Activated naive CD4-positive, alpha-beta T cell (primary cell): ENCODE data around the gene CDC42BPA.
"Not testable (repeated sequence)": the region's sequence is repeated elsewhere in the genome, so short reads cannot be mapped to it uniquely, and the experiment has no call there.

ENCODE experiments used
- DNase-seq, 4 experiments: peaks; one replicate each; lab custom pipeline; 2025; lab: John Stamatoyannopoulos, UW

Gene CDC42BPA

DNA sequence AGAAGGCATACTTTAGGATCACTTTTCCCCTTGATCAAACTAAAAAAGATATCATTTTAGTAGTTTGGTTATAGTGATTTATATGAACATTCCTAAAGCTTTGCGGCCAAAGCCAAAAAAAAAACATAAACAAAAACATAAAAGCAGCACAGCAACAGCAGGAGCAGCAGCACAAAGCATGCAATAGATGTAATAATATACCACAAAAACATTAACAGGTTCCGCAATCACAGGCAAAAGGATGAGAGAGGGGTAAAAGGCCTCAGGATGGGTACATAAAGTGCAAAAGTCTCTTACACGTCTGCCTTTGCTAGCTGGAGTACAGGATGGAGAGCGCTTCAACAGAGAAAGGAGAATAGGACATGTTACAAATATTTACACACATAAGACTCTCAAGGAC, 259.2 kb downstream of the CDC42BPA start:
- DNase-seq: no peak

DNA sequence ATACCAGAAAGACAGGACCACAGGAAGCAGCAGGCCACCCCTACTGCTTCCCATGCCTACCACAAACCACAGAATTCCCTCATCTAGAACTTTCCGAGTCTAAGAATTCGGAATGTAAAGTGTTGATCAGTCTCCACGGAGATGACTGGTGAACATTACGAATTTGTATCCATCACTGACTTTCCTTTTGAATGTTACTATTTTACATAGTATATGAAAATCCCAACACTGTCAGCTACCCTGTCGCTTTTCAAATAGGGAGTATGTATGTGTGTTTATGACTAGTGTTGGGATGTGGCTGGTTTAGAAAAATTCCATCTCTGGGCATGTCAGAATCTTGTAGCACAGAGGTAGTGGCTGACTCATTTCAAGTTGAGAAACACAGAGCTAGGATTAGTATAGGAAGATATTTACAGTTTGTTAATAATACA, 260.0 kb downstream of the CDC42BPA start:
- DNase-seq: no peak

DNA sequence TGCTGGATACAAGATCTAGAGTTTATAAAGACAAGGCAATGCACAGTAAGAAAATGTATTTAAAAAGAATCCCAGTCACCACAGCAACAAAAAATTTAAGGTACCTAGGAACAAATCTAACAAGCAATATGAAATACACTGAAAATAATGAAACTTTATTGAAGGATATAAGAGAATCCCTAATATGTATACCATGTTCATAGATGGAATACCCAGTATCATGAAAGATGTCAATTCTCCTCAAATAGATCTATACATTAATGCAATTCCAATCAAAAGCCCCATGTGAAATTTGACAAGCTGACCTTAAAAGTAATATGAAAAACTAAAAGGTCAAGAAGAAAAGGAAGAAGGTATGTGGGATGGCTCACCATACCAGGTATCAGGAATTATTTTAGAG, 269.0 kb downstream of the CDC42BPA start:
- no peak for DNase-seq

DNA sequence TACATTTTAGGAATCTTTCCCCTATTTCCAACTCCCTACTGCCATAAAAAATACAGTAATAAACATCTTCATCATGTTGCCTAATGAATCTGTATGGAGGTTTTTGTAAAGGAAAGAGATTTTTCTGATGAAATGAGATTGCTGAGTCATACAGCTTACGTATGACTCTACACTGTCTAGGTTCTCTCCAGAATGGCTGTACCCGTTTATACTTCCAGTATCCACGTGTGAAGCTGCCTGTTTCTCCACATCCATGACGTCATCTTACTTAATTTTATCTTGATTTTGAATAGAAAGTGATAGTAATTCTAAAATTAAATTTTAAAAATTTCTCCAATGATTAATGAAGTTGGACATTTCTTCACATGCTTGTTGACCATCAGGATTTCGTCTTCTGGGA, 274.5 kb downstream of the CDC42BPA start:
- no peak for DNase-seq

DNA sequence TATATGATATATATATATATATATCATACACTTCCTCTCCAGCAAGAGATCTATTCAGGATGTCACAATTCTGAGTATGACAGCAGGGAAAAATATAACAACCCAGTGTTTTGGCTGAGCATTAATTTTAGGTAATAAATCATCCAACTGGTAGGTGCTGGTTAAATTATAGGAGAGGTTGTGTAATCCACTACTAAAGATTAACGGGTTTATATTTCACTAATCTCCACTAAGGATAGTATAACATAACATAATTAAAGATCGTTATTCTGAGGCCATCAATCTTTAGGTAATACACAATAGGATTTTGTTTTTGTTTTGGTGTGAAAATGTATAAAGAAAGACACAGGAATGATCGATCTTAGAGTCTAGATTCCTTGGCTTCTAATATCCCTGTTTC, 276.0 kb downstream of the CDC42BPA start:
- DNase-seq: no peak

DNA sequence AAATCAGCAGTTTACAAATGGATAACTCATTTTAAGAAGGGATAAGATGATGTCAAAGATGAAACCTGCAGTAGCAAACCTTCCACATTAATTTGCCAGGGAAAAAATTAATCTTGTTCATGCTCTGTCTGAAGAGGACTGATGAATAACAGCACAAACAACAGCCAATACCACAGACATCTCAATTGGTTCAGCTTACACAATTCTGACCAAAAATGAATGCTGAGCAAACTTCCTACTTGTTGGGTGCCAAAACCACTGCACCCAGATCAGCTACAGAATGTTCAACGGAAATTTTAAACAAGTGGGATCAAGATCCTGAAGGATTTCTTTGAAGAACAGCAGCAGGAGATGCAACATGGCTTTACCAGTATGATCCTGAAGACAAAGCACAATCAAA, 279.9 kb downstream of the CDC42BPA start:
- no peak for DNase-seq

DNA sequence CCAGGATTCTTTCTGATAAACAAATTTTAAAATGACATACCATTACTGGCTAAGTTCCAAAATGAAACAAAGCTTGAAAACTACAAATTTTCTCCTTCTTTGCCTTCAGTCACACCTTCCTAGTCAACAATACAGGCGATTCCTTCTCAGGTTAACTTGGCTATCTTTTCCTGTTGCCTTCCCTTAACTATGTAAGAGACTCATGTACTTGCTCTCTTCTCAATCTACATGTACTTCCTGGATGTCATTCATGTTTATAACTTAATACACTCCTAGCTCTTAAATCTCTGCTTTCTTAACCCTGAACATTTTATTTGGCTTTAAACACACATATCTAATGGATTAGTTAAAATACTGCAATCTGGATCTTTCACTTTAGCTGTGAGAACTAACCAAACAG, 281.2 kb downstream of the CDC42BPA start:
- no peak for DNase-seq

DNA sequence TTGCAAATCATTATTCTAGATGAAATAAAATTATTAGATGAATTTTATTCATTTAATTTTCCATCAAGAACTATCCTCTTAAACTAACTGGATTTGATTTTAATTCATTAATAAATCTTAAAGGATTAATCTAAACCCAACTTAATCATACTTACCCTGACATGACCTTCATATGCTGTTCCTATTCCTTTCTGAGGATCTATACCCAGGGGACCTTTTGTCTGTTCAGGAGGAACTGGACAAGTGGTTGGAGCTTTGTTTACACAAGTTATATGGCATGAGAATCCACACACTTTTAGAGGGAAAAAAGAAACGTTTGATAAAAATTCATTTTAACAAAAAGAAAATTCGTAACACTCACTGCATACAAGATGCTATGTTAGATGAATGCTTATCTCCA, 283.0 kb downstream of the CDC42BPA start:
- DNase-seq: no peak

DNA sequence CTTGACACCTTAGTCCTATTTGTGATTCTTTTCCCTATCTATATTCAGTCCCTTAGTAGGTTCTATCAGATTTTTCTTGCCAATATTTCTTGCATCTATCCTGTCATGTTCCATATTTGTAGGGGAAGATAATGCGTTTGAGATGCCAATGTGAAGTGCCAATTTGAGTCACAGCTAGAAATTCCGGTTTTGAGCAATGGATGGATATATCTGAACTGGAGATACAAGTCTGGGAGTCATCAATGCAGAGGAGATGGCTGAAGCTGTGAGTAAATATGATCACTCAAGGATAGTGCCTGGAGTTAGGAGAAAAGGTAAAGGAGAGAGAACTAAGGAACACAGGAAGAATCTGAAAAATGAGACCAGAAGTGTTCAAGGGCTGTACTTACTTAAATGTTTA, 284.4 kb downstream of the CDC42BPA start:
- no peak for DNase-seq

DNA sequence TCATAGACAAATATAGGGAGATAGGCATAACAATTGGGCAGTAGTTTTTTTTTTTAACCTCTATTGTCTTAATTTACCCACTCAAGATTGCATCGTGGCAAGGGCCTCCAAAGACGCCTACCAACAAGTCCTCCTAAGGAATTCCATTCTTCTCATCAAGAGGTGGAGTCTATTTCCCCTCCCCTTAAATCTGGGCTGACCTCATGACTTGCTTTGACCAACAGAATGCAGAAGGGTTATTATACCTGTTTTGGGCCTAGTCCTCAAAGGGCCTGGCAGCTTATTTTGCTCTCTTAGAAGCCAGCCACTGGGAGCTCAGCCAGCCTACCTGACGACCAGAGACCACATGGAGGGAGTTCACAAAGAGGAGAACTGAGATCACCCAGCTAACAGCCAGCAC, 285.9 kb downstream of the CDC42BPA start:
- DNase-seq: no peak

DNA sequence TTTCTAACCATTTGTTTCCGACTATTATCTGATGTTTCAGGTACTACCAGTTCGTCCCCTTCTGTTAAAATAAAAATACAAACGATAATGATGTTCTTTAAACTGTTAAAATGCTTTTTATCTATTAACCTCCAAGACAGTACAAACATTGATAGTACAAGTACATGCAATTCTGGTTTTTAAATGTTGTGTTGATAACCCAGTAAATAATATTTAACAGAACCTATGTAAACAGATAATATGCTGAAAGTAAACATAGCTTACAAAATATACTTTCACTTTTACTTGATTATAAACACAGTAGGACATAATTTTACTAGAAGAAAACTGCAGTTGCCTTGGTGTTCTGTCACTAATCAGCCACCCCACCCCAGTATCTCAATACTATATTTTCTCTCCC, 301.3 kb downstream of the CDC42BPA start:
- no peak for DNase-seq

DNA sequence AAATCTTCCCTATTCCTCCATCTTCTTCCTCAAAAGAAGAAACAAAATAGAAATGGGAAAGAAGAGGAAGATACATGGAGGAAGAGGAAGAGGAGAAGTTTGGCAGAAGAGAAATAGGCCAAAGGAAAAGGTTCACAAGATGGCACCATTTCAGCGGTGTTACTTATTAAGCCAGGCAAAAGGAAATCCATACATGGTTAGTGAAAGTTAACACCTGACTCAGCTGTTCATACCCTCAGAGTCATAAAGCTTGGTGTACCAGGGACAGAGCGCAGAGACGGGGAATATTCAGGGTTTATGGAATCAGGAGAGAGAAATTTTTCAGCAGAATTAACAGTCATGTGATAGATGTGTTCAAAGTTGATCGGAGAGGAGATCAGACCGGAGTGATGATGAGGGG, 307.6 kb downstream of the CDC42BPA start:
- DNase-seq: no peak

DNA sequence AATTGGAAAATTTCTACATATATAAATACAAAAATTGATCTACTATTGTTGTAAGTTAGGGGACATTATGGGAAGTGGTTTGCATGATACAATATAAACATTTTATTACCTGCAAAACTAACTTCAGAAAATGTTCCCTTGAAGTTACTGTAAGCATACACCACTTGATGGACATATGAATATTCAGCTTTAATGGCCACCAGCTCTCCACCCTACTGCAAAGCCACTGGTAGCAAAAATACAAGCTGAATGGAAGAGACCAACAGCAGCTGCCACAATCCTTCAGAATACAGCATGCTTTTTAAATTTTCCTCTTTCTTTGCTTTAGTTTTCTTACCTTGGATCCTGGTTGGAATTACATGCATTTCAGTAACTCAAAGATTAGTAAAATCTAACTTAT, 308.4 kb downstream of the CDC42BPA start:
- no peak for DNase-seq

DNA sequence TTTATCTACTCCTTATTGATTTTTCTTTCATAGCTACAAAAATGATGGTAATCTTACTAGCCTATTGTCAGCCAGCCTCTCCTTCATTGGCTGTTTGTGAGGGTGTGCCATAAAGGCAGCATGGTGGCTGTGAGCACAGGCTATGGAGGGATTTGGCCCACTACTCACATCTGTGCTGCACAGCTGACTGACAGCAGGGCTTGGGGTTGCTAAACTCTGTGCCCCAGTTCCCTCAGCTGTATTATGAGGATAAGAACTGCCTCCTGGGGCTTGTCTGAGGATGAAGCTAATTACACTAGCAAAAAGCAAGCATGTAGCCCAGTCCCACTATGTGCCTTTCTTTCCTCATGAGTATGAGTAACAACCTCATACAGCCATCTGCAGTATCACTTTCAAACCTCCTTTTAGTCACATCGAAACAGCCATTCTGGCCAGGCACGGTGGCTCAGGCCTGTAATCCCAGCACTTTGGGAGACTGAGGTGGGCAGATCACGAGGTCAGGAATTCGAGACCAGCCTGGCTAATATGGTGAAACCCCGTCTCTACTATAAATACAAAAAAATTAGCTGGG, 312.0 kb downstream of the CDC42BPA start:
- no peak for DNase-seq

DNA sequence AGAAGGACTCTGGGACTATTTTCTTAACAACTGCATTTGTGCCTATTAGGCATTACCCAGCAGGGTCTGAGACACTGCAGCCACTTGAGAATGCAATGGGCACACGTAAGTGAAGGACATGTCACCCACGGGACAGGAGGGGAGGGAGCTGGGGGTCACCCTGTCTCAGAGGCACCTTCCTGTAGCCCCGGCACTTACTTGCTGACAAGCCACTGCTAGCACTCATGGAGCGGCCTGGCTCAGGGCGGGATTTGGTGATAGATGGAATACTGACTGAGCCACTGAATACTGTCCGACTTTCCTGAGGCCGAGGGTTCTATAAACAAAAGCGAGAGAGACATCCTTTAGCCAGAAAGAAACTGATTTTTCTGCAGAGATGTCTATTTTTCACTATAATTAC, 313.5 kb downstream of the CDC42BPA start:
- no peak for DNase-seq

DNA sequence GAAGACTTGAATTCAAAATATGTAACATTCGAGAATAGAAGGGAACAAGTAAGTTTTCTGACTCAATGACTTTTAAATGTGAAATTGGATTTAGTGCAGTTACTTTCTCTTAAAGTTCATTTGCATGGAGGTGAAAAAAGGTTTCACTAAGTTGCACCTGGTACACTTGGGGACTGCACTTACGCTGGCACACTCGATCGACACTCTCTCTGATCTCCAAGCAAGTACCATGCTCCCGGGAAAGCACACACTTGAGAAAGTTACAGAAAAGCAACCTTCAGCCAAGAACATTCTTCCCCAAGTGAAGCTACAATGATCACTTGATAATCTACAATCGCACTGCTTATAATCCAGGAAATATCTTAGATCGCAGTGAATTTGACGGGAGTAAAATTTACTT, 315.1 kb downstream of the CDC42BPA start:
- DNase-seq: no peak

DNA sequence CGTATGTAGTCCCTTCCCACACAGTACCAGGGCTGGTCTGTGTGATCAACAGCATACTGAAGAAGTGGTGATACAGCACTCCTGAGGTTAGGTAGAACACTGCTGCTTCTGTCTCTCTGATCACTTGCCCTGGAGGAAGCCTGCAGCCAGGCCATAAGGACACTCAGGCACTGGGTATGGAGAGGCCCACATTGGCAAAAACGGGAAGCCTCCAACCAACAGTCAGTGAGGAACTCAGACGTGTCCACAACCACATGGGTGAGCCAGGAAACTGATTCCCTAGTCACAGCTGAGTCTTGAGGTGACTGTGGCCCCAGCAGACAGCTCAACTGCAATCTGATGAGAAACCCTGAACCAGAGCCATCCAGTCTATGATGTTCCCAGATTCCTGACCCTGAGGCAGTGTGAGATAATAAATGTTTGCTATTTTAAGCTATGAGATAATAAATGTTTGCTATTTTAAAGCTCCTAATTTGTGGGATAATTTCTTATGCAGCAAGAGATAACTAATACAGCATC, 315.7 kb downstream of the CDC42BPA start:
- no peak for DNase-seq

DNA sequence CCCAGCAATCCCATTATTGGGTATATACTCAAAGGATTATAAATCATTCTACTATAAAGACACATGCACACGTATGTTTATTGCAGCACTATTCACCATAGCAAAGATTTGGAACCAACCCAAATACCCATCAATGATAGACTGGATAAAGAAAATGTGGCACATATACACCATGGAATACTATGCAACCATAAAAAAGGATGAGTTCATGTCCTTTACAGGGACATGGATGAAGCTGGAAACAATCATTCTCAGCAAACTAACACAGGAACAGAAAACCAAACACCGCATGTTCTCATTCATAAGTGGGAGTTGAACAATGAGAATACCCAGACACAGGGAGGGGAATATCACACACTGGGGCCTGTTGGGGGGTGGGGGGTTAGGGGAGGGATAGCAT, 318.7 kb downstream of the CDC42BPA start:
- DNase-seq: not testable (repeated sequence)

DNA sequence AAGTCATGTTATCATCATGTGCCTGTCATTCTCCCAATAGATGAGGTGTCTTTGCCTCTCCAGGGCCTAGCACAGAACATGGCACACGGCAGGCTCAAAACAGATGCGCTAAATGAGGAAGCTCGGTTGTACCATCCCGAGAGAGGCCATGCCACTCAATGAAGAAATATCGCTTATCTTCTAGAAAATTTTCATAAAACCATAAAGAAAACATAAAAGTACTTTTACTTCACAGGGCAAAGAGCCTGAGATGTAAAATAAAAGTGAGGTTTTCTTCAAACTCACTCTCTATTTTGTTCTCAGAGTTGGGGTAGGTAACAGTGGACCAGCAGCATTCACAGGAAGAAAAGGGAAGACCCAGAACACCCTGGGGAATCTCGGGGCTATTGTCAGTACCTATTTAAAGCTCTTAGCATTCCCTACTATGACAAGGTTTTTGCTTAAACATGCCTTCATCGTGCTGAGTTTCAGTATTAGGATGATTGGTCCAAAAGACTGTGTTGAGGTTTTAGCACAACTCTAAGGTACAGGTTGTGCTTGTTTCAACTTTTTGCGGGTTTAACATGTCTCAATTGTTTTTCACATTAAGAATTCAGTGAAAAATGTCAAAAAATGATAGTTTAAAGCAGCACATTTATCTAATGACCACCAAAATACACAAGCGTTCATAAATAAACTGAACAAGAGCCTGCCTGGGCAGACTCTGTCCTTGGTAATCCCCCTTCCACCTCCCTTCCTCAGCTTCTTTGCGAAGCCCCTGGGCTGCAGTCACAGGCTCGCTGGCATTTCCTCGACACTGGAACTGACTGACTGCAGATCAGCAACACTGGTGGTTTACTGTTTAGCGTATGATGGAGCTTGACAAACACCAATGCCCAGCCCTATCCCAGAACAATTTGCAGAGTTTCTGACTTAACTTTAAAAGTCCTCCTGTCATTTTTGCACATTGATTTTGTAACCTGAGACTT, 322.6 kb downstream of the CDC42BPA start:
- DNase-seq: no peak

DNA sequence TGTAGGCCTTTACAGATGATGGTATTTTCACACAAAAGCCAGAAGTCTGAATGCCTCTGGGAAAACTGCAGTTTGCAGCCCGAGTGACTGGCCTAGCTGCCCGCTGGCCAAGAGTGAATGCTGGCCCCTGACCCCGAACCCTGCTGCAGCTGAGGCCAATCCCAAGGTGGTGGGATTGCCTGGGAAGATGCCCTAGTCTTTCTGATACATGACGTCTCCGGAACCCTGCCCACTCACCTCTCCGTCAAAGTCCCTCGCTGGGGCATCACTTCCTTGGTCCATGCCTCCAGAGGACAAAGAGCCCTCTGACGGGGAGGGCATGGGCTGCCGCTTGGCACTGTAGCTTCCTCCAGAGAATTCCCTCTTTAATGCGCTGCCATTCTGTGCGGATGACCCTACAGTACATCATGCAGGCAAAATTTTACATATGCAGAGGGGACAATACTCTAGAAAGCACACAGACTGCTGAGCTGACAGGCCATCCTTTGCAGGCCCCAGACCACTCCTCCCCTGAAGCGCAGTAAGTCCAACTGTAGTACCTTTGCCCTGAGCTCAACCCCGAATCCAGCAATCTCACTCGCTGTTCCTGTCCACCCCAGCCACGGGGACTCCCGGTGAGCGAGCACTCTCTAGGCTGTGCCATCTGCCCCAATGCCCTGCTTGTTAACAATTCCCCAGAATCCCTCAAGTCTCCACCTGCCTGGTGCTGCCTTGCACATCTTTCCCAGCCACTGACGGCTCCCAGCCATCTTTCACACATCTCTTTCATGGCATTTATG, 323.5 kb downstream of the CDC42BPA start:
- DNase-seq: no peak

DNA sequence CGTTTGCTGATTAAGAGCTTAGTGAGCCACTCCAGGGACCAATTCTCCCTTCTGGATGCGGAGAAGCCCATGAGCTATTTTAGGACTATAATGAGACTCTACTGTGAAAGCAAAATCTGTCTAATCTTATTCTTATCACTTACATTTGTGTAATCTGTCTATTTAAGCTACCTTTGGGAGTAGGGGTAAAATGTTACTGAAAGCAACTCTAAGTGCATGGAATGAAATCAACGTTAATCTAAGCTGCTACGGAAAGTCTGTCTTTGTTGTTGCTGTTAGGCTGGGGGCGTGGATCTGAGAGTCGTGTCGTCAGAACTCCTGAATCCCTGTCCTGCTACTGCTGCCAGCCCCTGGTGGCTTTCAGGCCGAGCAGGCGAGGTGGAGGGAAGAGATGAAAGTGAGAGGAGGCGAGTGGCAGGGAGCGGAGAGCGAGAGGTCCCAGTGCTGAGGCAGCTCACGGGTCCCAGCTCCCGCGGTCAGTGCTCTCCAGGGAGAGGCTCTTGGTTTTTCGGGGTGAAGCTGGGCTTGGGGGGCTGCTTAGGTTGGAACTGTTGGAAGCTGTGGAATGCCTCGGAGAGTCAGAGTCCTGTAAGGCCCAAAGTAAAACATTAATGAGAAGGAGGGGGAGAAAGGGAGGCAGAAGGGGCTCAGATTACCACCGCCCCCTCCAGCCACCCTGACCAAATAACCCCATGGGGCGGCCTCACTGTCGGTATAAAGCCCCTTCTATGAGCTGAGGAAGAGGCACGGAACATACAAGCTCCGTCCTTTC, 324.3 kb downstream of the CDC42BPA start:
- DNase-seq: no peak

DNA sequence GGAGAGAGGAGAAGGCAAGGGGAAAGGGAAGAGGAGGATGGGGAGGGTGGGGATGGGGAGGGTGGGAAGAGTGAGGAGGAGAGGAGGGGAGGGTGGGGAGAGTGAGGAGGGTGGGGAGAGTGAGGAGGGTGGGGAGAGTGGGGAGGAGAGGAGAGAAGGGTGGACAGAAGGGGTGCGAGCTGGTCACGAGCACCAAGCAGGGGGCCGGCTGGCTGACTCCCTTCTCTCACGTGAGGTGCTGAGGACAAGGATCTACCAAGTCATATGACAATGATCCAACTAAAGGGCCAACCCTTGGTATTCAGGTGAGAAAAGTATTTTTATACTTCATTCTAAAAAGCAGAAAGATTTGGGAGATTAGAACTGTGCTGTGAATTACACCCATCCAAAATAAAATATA, 326.4 kb downstream of the CDC42BPA start:
- no peak for DNase-seq
